ENCODE data around the gene PAX1.

PAX1 gene

DNA sequence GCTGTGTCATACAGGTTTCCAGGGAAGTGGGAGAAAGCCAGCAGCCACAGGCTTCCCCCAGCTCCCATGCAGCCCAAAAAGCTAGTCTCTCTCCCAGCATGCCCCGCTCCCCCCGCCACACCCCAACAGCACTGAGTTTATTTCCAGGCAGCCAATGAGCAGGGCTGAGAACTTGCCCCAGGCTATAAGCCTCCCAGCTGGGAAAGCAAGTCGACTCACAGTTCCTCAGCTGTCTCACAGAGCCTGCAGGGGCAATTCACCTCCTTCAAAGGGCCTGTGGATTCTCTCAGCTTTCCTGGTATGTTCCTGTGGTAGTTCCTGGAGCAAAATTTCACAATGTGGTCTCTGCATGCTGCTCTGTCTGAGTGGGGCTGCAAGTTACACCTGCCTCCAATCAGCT, 34.2 kb downstream of the PAX1 start:
- DNase-seq = no peak

DNA sequence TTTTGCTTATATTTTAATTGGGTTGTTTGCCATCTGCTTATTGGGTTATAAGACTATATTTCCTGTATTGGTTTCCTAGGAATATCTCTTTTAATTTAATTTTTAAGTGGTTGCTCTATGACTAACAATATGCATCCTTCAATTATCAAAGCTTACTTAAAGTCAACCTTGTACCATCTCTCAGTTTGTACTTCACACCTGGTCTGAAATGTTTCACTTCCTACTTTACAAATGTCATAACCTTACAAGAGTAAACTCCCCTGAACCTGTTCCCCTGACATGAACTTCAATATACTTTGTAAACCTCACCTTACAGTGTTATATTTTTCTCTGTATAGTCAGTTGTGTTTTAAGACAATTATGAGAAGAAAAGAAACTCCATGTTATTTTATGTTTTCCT, 35.8 kb downstream of the PAX1 start:
- no peak for DNase-seq

DNA sequence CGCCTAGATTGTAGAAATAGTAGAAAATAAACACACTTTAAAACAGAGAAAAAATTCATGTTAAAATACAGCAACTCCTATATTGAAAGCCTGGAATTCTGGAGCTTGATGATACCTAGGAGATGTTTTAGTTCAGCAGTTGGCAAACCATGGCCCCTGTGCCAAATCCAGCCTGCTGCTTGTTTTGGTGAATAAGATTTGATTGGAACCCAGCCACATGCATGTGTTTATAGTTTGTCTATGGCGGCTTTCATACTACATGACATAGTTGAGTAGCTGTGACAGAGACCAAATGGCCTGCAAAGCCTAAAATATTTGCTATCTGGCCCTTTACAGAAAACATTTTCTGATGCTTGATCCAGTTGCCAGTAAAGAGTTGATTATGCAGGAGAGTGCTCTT, 57.2 kb downstream of the PAX1 start:
- no peak for DNase-seq

DNA sequence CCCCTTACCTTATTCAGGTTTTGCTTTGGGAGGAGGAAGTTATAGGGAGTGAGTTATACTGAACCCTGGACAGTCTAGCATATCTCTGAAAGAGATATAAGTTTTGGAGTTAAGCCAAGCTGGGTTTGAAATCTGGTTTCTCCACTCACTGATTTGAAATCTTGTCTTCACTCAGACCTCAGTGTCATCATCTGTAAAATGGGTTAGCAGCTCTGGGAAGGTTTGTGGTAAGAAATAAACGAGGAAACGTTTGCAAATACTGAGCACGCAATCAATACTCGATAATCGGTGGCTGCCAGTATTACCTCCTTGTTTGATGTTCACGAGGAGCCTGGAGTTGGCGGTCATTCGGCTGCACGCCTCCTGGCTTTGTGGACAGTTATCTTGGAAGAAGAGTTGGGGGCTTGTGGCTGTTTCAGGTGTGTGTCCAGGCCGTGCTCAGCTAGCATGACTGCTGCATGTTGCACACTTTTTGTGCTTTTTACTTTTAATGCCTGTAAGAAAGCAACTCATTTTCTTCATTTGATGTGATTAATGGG, 61.8 kb downstream of the PAX1 start:
- DNase-seq = no peak

DNA sequence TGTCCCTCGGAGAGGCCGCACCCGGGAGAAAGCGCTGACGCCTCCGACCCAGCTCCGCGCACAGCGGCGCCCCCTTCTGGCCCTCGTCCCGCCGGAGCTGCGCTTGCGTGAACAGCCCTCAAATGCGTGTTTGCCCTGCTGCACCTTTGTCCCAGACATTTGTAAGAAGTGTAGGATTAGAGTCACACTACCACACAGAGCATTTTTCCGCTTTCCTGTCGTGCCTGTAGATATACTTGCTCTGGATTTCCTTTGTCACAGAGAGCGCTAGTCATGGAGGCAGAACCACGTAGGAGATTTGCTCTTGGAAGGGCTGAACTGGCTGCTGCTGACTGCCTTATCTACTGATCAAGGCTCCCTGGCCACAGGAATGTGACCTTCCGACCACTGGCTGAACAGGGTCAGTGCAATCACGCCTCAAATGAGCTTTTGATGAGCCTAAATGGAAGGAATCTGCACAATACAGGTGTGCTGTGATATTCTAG, 62.3 kb downstream of the PAX1 start:
- DNase-seq = no peak

Data from NK-92 treated with Interleukin-12 subunit alpha and Interleukin-12 subunit beta, amount 100 ng/mL, for 24 hours (cell line).